ENCODE results near the gene PPFIA4.

PPFIA4 gene

GRCh38 chr1:203082571-203083462 lies 56.5 kb downstream of the PPFIA4 start:
- no peak for DNase-seq (ENCODE audit: low read depth)

DNA sequence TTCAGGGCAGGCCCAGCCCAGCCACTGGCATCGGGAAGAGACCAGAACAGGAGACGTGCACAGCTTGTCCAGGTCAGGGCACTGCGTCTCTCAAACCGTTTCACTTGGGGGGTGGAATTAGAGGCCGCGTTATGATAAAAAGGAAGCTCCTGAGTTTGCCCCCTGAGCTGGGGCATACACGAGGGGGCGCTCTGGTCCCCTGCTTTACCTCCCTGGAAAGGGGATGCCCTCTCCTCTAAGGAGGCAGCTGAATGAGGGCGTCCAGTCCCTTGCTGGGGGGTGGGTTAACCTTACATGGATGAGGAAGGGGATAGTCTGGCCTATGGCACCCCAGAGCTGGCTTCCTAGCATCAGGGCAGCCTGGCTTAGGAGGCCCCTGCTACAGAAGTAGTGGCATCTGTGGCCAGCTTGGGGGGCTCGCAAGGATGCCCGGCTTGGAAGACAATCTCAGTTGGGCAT lies 57.2 kb downstream of the PPFIA4 start:
- no peak for DNase-seq (ENCODE audit: low read depth)

DNA sequence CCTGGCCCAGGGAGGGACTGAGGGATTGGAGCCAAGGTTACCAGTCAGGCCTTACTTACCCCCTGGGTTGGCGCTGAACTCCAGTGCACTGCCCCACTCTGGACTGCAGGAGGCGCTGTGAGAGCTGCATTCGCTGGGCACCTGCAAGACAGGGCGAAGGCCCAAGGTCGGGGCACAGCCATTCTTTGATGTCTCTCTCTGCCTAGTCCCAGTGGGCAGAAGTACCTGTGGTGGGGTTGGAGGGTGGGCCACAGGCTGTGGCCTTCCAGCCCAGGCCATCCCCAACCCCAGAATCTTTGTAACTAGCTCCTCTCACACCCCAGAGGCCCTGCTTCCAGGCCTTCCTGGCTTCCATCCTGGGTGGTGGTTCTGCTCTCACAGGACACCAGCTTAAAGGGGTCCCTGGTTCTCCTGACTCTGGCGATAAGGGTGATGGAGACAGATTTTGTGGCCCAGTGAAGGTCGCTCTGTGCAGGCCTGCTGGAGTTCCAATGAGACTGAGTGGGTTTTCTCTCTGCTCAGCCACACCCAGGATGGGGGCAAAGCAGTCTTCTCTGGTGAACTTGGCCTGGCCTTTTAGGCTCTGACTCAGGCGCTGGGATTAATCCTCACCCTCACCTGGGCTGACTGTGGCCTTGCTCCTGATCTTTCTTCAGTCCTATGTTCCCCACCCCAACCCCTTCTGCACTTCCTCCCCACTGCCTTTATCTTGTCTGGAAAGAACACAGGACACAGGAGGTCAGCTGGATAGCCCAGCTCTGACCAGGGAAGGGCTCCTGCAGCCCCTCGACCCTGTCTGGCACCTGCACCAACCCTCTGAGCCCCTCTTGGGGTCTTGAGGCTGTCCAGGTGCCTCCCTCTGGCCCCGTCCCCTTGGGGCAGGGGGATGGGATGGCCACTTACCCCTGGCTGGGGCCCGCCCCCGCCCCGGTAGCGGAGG lies 58.6 kb downstream of the PPFIA4 start:
- DNase-seq (ENCODE audit: low read depth), result no peak

DNA sequence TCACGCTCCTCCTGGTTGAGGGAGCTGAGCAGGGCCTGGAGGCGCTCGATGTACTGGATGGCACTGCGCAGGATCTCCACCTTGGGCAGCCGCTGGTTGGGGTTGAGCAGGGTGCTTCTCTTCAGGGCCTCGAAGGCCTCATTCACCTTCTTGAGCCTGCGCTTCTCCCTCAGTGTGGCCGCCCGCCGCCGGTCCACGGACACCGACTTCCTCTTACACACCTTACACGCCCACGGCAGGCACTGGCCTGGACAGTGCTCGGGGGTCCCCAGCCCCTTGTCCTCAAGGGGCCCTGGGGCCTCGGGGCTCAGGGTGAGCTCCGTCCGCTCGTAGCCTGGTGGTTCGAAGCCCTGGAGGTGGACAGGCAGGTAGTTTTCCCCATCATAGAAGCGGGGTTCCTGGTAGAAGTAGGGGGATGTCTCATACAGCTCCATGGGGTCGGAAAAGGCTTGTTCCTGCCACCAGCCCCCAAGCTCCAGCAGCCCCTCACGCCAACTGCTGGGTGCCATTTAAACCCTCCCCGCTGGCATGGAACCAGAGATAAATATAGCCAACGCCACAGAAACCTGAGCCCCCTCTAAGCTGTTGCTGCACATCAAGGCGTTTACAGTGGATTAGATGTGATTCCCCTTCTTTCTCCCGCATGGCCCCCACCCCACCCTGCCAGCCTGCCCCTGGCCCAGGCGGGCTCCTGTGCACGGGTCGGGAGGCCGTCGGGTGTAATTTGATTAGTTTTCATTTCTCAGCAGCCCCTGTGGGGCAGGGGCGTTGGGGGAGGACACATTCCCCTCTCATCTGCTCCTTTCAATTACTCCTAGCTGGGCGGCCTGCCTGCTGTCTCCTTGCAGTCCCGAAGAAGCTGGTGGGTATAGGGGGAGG lies 59.5 kb downstream of the PPFIA4 start, which contains the start of gene MYOG:
TSS of gene MYOG (minus strand) at position 485 of the 879 bp plus-strand sequence. CDS start at position 434, 51 bp downstream.
- DNase-seq (ENCODE audit: low read depth), result no peak

- no peak for DNase-seq (ENCODE audit: low read depth)
Observed at GRCh38 chr1:203086992-203087763, 60.9 kb downstream of the PPFIA4 start.

- no peak for DNase-seq (ENCODE audit: low read depth)
Observed at GRCh38 chr1:203088441-203088840, 62.1 kb downstream of the PPFIA4 start.

GRCh38 chr1:203089001-203089650 lies 62.8 kb downstream of the PPFIA4 start:
- no peak for DNase-seq (ENCODE audit: low read depth)

- DNase-seq (ENCODE audit: low read depth), result no peak
Observed at GRCh38 chr1:203089651-203090045, 63.4 kb downstream of the PPFIA4 start.

DNA sequence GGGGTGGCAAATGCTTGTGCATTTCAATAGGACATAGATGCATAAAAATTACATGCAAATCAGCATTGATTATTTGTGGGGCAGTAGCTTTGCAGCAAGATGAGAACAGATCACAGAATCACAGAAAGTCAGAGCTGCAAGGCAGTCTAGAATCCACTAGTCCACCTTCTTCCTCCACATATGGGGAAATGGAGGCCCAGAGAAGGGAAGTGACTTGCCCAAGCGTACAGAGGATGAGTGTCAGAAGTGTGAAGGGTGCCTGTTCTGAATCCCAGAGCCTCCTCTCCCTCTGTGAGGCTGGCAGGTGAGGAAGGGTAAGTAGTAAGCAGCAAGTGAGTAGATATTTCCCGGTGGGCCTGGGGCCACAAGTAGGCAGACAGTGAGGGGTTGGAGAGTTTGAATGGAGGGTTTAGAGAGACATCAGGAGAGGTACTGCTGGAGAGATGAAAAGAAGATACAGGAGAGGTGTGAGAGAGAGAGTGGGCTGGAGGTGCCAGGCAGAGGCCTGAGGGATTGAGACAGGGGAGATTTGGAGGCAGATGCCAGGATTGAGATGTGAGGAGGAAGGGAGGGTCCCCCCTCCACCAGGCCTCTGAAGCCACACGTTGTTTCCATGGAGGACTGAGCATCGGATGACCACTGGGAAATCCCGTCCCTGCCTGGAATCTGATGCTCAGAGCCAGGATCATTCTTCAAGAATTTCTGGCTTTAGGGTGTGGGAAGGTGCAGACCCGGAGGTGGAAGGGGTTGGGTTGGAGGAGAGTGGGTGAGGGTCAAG lies 64.3 kb downstream of the PPFIA4 start:
- no peak for DNase-seq (ENCODE audit: low read depth)

DNA sequence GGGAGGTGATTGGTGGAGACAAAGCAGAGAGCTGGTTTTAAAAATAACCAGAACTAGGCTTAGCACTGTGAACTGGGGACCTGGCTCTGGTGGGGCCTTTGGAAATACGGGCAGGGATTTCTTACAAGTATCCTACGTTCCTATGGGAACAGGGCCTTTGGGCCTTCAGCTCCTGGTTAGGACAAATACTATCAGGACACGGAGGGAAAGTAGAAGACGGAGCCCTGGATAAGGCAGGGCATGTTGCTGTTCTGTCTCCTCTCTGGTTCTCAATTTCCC lies 64.8 kb downstream of the PPFIA4 start:
- no peak for DNase-seq (ENCODE audit: low read depth)

DNA sequence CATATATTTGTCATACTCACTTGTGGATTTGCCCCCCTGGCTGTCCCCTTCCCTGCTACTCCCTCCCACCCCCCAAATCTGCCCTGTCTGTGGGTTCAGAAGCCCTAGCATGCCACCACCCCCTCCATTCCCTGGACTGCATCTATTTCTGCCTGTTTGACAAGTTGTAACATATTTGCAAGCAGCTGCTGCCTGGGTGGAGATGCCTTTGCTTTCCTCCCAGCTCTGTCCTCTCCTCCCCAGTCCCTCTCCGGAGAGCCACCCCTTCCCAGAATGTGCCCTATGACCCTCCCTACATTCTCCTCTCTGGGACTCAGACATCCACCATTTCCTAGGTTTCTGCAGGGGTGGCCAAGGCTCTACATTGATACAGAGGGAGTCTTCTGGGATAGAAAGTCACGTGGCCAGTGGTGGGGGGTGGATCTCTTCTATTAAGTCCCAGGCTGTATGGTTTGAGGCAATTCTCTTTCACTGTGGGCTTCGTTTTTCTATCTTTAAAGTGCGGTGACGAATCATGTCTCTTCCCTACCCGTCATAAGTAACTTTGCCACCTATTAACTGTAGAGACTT lies 65.6 kb downstream of the PPFIA4 start:
- no peak for DNase-seq (ENCODE audit: low read depth)

- no peak for DNase-seq (ENCODE audit: low read depth)
Observed at GRCh38 chr1:203093754-203094410, 67.6 kb downstream of the PPFIA4 start.

DNA sequence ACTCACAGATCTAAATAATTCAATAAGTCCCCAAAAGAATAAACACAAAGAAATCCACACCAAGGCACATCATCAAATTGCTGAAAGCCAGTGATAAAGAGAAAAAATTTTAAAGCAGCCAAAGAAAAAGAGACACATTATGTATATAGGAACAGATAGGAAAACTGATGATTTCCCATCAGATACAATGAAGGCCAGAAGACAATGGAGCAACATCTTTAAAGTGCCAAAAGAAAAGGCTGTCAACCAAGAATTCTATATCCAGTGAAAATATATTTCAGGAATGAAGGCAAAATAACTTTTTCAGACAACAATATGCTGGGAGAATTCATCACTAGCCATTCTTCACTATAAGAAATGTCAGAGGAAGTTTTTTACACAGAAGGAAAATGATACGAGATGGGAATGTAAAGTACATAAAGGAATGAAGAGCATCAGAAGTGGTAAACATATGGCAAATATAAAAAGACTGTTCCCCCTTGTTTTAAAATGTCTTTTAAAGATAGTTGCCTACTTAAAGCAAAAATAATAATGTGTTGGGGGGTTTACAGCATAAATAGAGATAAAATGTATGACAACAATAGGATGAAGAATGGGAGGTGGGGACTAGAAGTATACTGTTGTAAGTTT lies 68.9 kb downstream of the PPFIA4 start:
- no peak for DNase-seq (ENCODE audit: low read depth)

DNA sequence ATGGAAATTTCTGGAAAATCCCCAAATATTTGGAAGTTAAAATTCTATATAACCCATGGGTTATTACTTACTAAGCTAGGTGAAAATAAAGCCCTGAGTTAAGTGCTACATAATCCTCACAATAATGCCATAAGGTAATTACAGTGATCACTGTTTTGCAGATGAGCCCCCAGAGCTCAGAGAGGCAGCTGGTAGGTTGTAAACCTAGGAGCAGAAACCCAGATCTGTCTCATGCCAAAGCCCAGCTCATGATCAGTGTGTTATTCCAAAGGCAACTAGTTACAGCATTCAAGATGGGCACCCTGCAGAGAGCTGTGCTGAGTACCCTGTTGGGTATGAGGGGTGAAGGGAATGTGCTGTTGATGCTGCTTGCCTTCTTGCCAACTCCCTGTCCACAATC lies 70.3 kb downstream of the PPFIA4 start:
- no peak for DNase-seq (ENCODE audit: low read depth)

DNA sequence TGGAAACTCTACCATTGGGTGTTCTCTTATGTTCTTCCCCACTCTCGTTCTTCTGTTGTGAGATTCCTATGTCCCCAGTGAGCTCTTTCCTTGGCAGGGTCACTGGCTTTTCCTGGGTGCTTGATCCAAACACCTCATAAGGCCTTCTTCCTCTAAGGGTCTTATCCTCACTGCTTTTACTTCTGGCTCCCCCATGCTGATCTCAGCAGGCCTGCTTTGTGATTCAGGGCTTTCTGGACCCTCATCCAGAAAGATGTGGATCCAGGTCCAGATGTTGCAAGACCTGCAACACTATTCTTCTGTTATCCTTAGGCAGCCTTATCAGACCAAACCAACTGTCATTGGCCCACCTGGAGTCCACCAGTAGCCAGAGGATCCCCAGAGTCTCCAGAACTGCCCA lies 70.7 kb downstream of the PPFIA4 start:
- no peak for DNase-seq (ENCODE audit: low read depth)

GRCh38 chr1:203098445-203098844 lies 72.2 kb downstream of the PPFIA4 start:
- DNase-seq (ENCODE audit: low read depth), result no peak

DNA sequence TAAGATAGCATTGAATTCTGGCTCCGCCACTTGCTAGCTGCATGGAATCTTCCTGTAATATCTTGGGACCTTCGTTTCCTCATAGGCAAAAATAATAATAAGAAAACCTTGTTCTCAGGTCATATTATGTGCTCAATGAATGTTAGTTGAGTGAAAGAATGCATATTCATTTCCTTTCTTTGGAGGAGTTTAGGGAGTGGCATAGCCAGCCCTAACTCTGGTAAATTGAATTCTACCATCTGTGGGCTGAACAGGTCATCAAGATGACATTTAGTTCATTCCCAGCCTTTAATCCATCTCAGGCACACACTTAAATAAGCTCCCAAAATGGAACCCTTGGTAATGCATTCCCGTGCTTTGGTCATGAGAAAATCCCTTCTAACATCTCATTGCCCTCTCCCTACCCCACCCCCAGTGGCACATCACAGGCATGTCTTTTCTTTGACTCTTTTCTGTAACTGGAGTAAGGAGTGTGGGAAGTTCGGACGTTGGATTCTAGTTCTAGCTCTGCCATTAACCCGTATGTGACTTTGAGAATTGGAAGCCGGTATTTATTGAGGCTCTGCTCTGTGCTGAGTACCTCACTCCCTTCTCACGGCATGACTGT lies 72.7 kb downstream of the PPFIA4 start:
- no peak for DNase-seq (ENCODE audit: low read depth)
